GM12874 (cell line): ENCODE results near the gene ASPG.

Experiments used
- CTCF ChIP-seq: IDR thresholded peaks from 2 replicates; pipeline ENCODE4 v1.5.1; 2011; ENCODE audit warnings: low read depth, mild to moderate bottlenecking, control low read depth, low read length, moderate library complexity; ENCODE audit not compliant: insufficient read depth

The ASPG gene

GRCh38 chr14:104095426-104096310, 10.2 kb downstream of the ASPG start:
- no peak for TF ChIP-seq CTCF

- TF ChIP-seq CTCF: no peak
Measured at GRCh38 chr14:104096318-104096717, 10.8 kb downstream of the ASPG start.

GRCh38 chr14:104096751-104097700, 11.5 kb downstream of the ASPG start:
- peak; percentile 29; the same call in 1 of the 2 replicates for TF ChIP-seq CTCF

DNA sequence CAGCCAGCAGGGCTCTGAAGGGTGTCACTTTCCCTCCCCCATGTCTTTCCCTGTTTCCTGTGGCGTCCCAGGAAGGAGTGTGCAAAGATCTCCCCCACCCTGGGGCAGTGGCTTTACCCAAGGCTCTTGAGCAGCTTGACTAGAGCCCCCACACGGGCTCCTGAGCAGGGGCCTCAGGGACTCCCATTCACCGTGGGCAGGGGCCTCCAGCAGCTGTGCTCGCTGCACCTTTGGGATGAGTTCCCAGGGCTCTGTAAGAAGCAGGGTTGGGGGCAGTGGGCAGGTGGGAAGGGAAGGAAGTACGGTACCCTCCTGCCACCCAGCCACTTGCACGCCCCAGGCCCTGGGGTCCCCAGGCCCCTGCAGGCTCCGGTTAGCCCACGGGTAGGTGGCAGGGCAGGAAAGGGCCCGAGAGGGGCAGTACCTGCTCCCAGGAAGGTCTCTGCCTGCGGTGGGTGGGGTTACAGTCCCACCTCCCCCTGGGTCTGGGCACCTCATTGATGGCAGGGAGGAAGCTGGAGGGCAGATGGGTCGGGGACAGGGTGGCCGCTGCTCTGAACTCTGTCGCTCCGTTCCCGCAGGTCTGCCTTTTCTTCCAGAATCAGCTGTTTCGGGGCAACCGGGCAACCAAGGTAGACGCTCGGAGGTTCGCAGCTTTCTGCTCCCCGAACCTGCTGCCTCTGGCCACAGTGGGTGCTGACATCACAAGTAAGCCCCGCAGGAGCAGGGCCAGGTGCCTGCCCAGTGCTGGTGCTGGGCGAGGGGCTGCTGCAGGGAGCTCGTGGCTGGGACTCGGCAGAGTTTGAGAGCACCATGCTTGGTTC, 13.0 kb downstream of the ASPG start:
- TF ChIP-seq CTCF: no peak

- TF ChIP-seq CTCF: no peak
Measured at GRCh38 chr14:104099096-104100041, 13.9 kb downstream of the ASPG start.

- TF ChIP-seq CTCF: no peak
Measured at GRCh38 chr14:104100171-104101085, 14.9 kb downstream of the ASPG start.
